Mammary epithelial cell (primary cell): ENCODE data around the gene HOXB7.

Source experiments
- CTCF ChIP-seq, 2 donors: IDR thresholded peaks in 1 of 2; conservative IDR thresholded peaks in 1 of 2; 2 replicates each; pipeline ENCODE4 v1.5.1; 2011 to 2012; ENCODE audit warnings: inconsistent platforms in 2 of 2, low read length in 2 of 2, mild to moderate bottlenecking in 2 of 2, control low read depth in 1 of 2, low read depth in 1 of 2; ENCODE audit not compliant: insufficient read depth in 1 of 2; ENCODE audit errors: extremely low read depth in 1 of 2
- EZH2 ChIP-seq: IDR thresholded peaks from 2 replicates; pipeline ENCODE4 v1.6.1; 2012; ENCODE audit warnings: low read length, inconsistent platforms, borderline replicate concordance

GRCh38 chr17:48627118-48627597 lies 16.3 kb upstream of the HOXB7 start:
- TF ChIP-seq CTCF (conservative IDR thresholded peaks at IDR 0.05 in 1 of 2, IDR thresholded peaks at IDR 0.05 in 1 of 2; ENCODE audit: extremely low read depth in 1 of 2, insufficient read depth in 1 of 2, low read depth in 1 of 2, low read length in 2 of 2) (no peak), EZH2 (no peak)
